GM19099 (cell line): ENCODE data around the gene SH3RF3.

Experiments
- POLR2A ChIP-seq: IDR thresholded peaks from 3 replicates; pipeline ENCODE4 v1.6.1; 2011; ENCODE audit warnings: low read depth; ENCODE audit not compliant: insufficient read length; ENCODE audit errors: extremely low read depth

The SH3RF3 gene

GRCh38 chr2:109342256-109342850, 213.3 kb downstream of the SH3RF3 start:
- TF ChIP-seq POLR2A = no peak

DNA sequence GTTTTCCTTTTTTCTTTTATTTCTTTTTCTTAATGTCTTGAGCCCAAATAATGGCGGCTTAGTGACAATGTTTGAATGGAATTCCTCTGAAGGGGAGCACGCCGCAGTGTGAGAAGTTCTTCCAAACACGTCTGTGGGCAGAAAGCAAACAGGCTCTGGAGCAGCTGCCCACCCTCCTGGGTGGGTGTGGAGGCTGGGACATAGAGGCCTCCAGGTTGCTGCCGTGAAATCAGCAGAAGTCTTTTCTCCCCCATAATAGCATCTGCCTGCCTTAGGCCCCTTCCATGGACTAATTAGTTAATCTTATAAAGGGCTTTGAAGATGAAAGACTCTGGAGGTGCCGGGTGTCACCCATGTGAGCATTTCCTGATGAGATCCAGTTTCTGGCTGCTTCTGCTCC, 213.9 kb downstream of the SH3RF3 start:
- TF ChIP-seq POLR2A = no peak

DNA sequence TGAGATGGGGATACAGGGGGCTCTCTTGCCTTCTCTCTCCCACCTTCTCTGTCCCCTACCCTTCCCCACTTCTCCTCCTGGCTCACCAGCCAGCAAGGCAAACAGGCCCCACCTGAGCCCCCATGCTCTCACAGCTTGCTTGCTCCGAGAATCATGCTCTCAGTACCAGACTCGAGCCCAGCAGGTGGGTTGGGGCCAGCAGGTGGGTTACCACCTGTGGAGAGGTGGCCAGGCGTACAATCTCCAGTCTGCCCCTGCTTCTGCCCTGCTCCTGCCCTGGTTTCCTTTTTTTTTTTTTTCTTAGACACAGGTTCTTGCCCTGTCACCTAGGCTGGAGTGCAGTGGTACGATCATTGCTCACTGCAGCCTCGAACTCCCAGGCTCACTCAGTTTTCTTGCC, 214.5 kb downstream of the SH3RF3 start:
- no peak for TF ChIP-seq POLR2A

DNA sequence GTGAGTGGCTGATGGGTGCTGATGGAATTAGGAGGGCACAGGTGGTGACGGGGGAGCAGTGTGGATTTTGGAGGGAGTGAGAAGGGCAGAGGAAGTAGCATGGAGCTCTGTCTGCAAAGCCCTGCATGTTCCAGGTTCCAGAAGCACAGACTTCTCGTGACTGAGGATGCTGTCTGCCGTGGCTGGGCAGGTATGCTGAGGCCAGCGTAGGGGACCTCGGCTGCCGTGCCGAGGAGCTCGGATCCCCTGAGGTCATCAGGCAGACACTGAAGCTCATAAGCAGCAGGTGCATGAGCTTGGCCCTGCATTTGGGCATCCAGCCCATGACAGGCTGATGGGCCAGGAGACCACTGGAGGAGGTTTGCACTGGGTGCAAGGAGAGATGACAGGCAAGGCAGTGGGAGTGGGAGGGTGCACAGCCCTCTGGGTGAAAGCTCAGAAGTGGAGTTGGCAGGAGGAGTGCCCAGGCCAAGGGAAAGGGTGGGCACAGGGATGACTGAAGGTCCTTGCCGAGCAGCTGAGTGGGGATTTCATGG, 215.3 kb downstream of the SH3RF3 start:
- TF ChIP-seq POLR2A = no peak

GRCh38 chr2:109345091-109345490, 216.1 kb downstream of the SH3RF3 start:
- no peak for TF ChIP-seq POLR2A

DNA sequence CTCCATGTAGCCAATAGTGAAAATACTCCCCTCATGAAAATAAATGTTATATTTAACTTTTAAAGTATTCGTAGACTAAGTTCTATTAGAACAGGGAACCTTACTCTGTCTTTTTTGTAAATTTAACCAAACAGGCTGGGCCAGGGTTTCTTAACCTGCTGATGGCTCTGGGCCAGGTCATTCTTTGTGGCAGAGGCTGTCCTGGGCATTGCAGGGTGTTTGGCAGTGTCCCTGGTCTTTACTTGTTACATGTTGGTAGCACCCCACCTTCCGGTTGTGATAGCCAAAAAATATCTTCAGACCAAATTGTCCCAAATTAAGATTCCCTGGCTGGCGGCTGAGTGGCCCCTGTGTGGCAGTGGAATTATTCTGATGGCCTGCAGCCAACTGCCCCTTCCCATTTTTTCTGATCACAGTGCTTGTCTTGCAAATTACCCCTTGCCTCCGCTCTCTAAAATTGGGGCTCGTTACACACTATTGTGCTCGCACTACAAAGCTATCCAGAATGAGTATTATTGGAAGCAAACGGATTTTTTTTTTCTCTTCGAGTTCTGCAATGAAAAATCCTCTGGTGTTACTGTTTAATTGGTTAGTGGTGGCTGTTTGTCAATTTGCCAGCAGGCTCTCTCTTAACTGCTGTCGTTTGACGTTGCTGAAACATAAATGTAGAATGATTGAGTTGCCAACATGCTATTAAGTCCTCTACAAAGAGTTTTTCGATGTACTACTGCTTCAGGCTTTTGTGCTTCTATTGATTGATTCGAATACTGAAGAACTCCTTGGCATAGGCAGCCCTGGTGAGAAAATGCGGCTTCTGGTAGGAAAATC, 216.9 kb downstream of the SH3RF3 start:
- no peak for TF ChIP-seq POLR2A

GRCh38 chr2:109346601-109347228, 217.7 kb downstream of the SH3RF3 start:
- no peak for TF ChIP-seq POLR2A

DNA sequence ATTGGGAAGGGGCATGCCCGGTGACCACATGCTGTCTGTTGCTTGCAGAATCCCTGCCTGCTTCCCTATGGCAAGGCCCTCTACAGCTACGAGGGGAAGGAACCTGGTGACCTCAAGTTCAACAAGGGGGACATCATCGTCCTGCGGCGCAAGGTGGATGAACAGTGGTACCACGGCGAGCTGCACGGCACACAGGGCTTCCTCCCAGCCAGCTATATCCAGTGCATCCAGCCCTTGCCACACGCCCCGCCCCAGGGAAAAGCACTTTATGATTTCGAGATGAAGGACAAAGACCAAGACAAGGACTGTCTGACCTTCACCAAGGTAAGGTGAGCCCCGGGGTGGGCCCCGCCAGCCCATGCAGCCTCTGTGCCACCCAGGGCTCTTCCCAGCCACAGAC, 218.6 kb downstream of the SH3RF3 start:
- no peak for TF ChIP-seq POLR2A

DNA sequence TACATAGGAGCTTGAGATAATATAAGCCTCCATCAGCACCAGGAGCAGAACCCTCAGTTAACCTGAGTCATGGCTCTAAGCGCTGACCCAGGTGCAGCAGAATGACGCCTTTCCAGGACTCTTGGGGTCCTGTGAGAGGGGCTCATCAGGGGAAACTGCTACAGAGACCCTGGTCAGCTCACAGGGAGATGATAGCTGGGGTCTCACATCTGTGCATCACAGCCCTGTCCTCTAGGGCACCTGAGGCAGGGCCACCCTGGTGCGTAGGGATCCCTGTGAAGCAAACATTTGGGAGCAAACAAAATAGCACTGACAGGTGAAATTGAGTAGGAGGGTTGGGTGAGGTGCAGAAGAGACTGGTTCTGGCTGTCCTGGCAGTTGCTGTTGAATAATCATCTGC, 219.2 kb downstream of the SH3RF3 start:
- TF ChIP-seq POLR2A = no peak

DNA sequence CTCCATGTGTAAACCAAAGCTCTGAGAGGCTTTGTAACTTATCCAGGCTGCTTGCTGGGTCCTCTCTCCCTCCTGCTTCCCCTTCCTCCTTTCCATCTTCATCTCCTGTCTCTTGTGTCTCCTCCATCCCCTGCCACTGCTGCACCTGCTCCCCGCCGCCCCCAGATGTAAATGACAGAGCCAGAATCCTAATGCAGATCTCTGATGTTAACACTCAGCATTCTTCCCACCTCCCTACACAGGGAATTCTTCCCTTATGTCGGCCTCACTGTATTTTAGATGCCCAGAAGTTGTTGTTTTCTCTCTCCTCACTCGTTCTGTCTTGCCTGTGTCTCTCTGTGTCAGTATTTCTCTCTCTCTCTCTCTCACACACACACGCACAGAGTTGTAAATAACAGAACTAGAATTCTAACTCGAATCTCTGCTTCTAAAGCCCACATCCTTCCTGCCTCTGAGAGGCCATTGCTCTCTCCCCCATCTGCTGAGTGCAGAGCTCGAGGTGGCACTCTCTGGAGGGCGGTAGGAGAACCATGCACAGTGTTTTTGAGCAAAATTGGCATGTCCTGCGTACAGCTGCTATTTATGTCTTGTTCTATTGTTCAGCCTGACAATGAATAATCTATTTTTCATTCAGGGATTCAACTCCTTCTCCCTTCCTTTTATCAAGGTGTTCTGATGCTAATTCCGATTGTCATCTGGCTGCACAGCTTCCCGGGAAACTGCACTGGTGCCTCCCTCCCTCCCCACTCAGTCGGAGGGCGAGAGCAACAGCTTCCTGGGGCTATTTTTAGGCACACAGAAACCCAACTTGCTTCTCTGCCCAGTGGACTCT, 219.9 kb downstream of the SH3RF3 start:
- no peak for TF ChIP-seq POLR2A

DNA sequence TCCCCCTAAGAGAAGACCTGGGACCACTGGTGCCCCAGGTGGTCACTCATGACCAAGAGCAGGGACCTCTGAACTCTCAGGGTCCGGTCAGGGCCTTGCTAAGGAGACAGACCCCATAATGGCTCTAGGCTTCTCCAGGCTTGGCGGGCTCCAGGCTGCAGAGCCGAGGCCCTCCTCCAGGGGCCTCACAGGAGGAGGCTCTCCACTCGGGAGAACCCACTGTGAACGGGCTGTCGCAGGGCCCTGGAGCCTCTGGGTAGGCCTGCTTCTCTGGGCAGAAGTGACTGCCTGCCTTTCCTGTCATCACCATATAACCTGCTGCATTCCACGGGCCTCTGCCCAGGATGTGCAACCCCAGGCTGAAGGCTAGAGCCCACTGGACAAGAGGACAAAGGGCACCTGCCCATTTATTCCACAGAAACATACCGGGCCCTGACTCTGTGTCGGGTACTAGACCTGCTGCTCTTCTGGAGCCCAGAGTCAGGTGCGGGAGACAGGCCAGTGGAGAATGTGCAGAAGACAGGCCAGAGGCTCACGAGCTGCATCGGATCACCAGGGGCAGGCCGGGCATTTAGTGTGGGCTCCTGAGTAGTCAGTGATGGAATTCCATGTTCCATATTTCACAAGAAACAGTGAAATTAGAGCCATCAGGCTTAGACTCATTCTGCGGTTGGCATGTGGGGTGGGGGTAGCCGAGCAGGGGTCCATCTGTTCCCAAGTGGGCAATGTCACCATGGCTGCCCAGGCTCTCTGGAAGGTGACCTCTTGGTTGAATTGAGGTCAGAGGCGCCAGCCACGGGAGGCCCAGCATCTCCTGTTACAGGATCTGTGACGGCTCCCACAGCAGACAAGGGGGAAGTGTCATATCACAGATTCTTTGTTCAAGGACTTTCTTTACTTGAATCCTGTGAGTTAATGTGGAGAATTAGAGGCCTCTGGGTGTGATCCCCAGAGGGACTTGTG, 220.8 kb downstream of the SH3RF3 start:
- no peak for TF ChIP-seq POLR2A

- no peak for TF ChIP-seq POLR2A
Measured at GRCh38 chr2:109350526-109350925, 221.5 kb downstream of the SH3RF3 start.

DNA sequence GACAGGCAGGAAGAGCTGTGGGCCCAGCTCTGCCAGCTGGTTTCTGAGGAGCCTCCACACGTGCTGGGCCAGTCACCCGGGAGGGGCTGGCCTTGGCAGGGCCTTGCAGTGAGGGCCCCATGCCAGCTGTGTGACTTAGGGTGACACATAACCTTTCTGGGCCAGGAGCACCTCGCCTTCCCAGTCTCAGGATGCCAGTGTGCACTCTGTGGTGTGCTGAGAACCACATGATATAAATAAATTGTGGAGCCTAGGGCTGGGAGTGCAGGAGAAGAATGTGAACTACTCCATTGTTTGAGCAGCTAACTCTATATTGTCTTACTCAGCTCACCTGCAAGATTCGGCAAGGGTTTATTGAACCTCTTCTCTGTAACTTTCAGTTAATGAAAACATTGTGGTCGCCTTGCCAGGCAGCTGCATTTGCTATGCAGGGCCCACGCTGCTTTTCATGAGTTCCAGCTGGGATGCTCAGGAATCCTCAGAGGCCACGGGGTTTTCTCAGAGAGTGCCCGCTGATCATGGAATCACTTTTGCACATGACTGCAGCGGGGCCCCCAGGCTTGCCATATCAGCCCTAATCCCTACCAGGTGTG, 222.3 kb downstream of the SH3RF3 start:
- no peak for TF ChIP-seq POLR2A
